A673 (cell line): ENCODE measurements around the gene ALKBH8.

Experiments
- EZH2 ChIP-seq: fragments of 200-600 bp; sonication (generic); IDR thresholded peaks from 2 replicates; pipeline ENCODE4 v1.6.1; 2017; ENCODE audit warnings: borderline replicate concordance, low read depth, mild to moderate bottlenecking, mixed read lengths, antibody characterized with exemption, low read length; ENCODE audit not compliant: poor library complexity, severe bottlenecking
- TF ChIP-seq, protein P1 (sequence below): fragments of 300-800, 200-600 bp; sonication (generic); conservative IDR thresholded peaks from 2 replicates; pipeline ENCODE4 v1.5.1; 2017; ENCODE audit warnings: low read depth, mild to moderate bottlenecking, antibody characterized with exemption, low read length, moderate library complexity, mixed read lengths

DNA sequence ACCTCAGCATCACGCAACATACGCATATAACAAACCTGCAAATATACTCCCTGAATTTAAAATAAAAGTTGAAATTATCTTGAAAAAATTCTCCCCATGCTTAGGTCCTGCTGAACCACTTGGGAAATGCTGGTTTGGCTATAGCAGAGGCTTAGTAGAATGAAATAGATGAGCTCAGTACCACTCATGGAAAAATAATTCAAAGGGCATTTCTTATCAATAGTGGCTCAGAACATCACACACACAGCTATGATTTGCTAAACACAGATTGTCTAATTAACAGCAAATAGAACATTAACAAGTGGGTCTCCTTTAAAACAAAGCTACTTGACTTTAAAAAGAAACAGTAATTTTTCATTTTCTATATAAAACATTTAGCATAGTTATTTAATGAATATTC, 46.9 kb upstream of the ALKBH8 start:
- TF ChIP-seq, protein P1, sequence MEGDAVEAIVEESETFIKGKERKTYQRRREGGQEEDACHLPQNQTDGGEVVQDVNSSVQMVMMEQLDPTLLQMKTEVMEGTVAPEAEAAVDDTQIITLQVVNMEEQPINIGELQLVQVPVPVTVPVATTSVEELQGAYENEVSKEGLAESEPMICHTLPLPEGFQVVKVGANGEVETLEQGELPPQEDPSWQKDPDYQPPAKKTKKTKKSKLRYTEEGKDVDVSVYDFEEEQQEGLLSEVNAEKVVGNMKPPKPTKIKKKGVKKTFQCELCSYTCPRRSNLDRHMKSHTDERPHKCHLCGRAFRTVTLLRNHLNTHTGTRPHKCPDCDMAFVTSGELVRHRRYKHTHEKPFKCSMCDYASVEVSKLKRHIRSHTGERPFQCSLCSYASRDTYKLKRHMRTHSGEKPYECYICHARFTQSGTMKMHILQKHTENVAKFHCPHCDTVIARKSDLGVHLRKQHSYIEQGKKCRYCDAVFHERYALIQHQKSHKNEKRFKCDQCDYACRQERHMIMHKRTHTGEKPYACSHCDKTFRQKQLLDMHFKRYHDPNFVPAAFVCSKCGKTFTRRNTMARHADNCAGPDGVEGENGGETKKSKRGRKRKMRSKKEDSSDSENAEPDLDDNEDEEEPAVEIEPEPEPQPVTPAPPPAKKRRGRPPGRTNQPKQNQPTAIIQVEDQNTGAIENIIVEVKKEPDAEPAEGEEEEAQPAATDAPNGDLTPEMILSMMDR = no peak
- TF ChIP-seq EZH2 = no peak
